ENCODE results near the gene HNRNPM. TPM values are rescaled to one million over a fixed set of nuclear protein-coding genes. Genes with fewer than 3 reads are reported as not detected.

HNRNPM gene
- total RNA-seq, 3 donors from 2014 or later: 84.8 to 153 (median 116) TPM

GRCh38 chr19:8478598-8478997 is 33.8 kb downstream of the HNRNPM start:
- no peak overlapping the region for H3K4me3 ChIP-seq
- intact Hi-C loops (cut with DNase I; ENCODE audit: low total_unique reads): no loop called here
- no peak for TF ChIP-seq POLR2A (IDR thresholded peaks at IDR 0.05)
- TF ChIP-seq CTCF (IDR thresholded peaks at IDR 0.05): no peak
- TF ChIP-seq POLR2AphosphoS5 (IDR thresholded peaks at IDR 0.05): no peak
- no peaks in the 10 kb centered on the region for H3K27me3 ChIP-seq
- H3K9me3 ChIP-seq: no peaks in the 10 kb centered on the region
- DNase-seq (ENCODE audit: low spot score in 2 of 2): no peak
- H3K4me1 ChIP-seq: peaks cover 3 to 8% of the 10 kb centered on the region in 2 donors
- H3K27ac ChIP-seq: no peak overlapping the region
- H3K36me3 ChIP-seq: no peaks in the 10 kb centered on the region

- peak overlapping the region in 1 of 3 donors; percentile 1 for H3K4me3 ChIP-seq
- H3K9me3 ChIP-seq: no peaks in the 10 kb centered on the region
- H3K27me3 ChIP-seq: no peaks in the 10 kb centered on the region
- intact Hi-C loops (cut with DNase I; ENCODE audit: low total_unique reads): no loop called here
- H3K27ac ChIP-seq: peak overlapping the region; percentile 13 to 19
- no peak for TF ChIP-seq CTCF (IDR thresholded peaks at IDR 0.05)
- TF ChIP-seq POLR2AphosphoS5 (IDR thresholded peaks at IDR 0.05): no peak
- TF ChIP-seq POLR2A (IDR thresholded peaks at IDR 0.05): no peak
- no peak for DNase-seq (ENCODE audit: low spot score in 2 of 2)
- H3K36me3 ChIP-seq: peaks cover 3% of the 10 kb centered on the region
- H3K4me1 ChIP-seq: peaks cover 3 to 8% of the 10 kb centered on the region in 2 donors
Observed at GRCh38 chr19:8481201-8481600, 36.4 kb downstream of the HNRNPM start.

- H3K27ac ChIP-seq: no peak overlapping the region
- intact Hi-C loops (cut with DNase I; ENCODE audit: low total_unique reads): no loop called here
- H3K27me3 ChIP-seq: no peaks in the 10 kb centered on the region
- H3K9me3 ChIP-seq: no peaks in the 10 kb centered on the region
- no peak for DNase-seq (ENCODE audit: low spot score in 2 of 2)
- H3K36me3 ChIP-seq: peaks cover 3% of the 10 kb centered on the region
- H3K4me1 ChIP-seq: peaks cover 3 to 8% of the 10 kb centered on the region in 2 donors
- no peak for TF ChIP-seq POLR2AphosphoS5 (IDR thresholded peaks at IDR 0.05)
- no peak for TF ChIP-seq POLR2A (IDR thresholded peaks at IDR 0.05)
- no peak overlapping the region for H3K4me3 ChIP-seq
Observed at GRCh38 chr19:8481616-8482015, 36.8 kb downstream of the HNRNPM start.

GRCh38 chr19:8482696-8483095 is 37.9 kb downstream of the HNRNPM start:
- no peaks in the 10 kb centered on the region for H3K9me3 ChIP-seq
- peaks cover 3 to 8% of the 10 kb centered on the region in 2 donors for H3K4me1 ChIP-seq
- peaks cover 3% of the 10 kb centered on the region for H3K36me3 ChIP-seq
- TF ChIP-seq POLR2AphosphoS5 (IDR thresholded peaks at IDR 0.05) (no peak), CTCF (IDR thresholded peaks at IDR 0.05) (no peak), POLR2A (IDR thresholded peaks at IDR 0.05) (no peak)
- DNase-seq (ENCODE audit: low spot score in 2 of 2): no peak
- H3K27ac ChIP-seq: no peak overlapping the region
- intact Hi-C loops (cut with DNase I; ENCODE audit: low total_unique reads): no loop called here
- H3K4me3 ChIP-seq: no peak overlapping the region
- H3K27me3 ChIP-seq: no peaks in the 10 kb centered on the region

- Histone ChIP-seq H3K4me3 (no peak overlapping the region), H3K4me1 (peaks cover 3 to 8% of the 10 kb centered on the region in 2 donors), H3K27ac (no peak overlapping the region), H3K36me3 (peaks cover 3% of the 10 kb centered on the region), H3K9me3 (no peaks in the 10 kb centered on the region), H3K27me3 (no peaks in the 10 kb centered on the region)
- no peak for TF ChIP-seq CTCF (IDR thresholded peaks at IDR 0.05)
- TF ChIP-seq POLR2AphosphoS5 (IDR thresholded peaks at IDR 0.05): no peak
- no peak for TF ChIP-seq POLR2A (IDR thresholded peaks at IDR 0.05)
- no peak for DNase-seq (ENCODE audit: low spot score in 2 of 2)
- intact Hi-C loops (cut with DNase I; ENCODE audit: low total_unique reads): no loop called here
Observed at GRCh38 chr19:8483165-8483564, 38.4 kb downstream of the HNRNPM start.
